IPS-18c (cell line): ENCODE data around the gene HDHD3.
"Not testable (repeated sequence)": the region's sequence is repeated elsewhere in the genome, so short reads cannot be mapped to it uniquely, and the experiment has no call there.

Experiments
- H3K4me3 ChIP-seq: 2 replicates; pipeline ENCODE4 v1.7.0; 2013; ENCODE audit warnings: low read depth, mild to moderate bottlenecking, low read length, moderate library complexity; ENCODE audit not compliant: insufficient read depth
- H3K9me3 ChIP-seq: one replicate; pipeline ENCODE4 v1.6.1; 2013; ENCODE audit warnings: mild to moderate bottlenecking, low read length, moderate library complexity; ENCODE audit not compliant: control insufficient read depth, insufficient read depth

HDHD3 gene

DNA sequence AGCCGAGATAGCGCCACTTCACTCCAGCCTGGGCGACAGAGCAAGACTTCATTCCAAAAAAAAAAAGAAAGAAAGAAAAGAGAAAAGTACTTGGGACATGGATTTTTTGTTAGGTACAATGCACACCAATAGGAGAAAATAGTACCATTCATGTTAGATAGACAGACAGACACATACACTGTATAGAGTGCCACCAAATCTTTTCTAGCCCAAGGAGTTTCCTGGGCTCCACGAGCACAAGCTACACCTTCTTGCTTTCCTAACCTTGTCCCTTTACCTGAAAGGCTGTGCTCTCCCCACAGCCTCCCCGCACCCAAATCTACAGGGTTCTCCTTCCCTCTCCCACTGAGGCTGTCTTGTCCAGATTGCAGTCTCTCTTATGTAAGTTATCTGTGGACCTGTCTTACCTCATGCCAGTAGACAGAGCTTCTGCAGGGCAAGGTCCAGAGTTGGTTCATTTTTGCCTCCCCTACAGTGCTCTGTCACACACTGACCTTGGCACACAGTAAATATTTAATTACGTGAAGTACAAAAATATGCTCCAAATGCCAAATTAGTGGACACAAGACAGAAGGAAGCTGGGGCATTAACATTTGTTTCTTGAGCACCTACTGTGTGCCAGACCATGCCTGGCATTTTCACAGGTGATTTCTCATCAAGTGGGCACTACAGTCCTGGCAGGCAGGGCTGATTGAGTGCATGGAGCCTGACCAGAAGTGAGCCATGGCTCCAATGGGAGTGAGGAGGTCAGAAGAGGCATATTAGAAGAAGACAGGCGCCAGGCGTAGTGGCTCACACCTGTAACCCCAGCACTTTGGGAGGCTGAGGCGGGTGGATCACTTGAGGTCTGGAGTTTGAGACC lies 18.4 kb upstream of the HDHD3 start:
- no peak overlapping the region for H3K4me3 ChIP-seq
- H3K9me3 ChIP-seq = no peaks in the 10 kb centered on the region

DNA sequence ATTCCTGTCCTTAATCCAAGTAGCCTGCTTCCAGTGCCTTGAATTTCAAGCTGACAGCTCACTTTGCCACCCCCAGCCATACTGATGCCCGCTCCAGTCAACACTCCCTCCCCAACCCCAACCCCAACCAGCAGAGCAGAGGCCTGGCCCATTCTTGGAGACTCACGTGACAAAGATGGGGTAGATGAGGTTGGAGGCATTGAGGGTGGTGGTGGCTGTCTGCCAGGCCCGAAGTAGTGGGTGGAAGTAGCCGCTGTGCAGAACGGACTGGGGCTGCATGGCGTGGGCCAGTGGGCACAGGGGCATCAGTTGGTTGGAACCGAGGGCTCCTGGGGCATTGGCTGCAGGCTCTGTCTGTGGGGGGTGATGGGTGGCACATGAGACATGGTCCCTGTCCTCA lies 16.5 kb upstream of the HDHD3 start:
- Histone ChIP-seq H3K4me3 (no peak overlapping the region), H3K9me3 (no peaks in the 10 kb centered on the region)

DNA sequence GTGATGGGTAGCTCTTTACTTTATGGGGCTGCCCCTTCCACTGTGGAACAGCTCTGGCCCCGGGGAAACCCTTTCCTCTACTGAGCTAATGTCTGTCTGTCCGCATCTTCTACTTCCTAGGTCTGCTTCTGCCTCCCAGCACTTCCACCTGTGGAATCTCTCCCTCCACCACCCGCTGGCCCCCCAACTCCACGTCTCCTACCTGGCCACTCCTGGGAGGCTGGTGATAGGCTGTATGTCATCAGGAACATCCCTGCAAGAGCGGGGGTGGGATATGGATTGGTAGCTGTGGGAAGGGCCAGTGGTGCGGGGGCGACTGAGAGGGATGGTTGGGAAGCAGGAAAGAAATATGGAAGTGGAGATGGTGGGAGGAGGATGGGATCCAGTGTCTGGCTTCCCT lies 15.1 kb upstream of the HDHD3 start:
- Histone ChIP-seq H3K4me3 (no peak overlapping the region), H3K9me3 (no peaks in the 10 kb centered on the region)

DNA sequence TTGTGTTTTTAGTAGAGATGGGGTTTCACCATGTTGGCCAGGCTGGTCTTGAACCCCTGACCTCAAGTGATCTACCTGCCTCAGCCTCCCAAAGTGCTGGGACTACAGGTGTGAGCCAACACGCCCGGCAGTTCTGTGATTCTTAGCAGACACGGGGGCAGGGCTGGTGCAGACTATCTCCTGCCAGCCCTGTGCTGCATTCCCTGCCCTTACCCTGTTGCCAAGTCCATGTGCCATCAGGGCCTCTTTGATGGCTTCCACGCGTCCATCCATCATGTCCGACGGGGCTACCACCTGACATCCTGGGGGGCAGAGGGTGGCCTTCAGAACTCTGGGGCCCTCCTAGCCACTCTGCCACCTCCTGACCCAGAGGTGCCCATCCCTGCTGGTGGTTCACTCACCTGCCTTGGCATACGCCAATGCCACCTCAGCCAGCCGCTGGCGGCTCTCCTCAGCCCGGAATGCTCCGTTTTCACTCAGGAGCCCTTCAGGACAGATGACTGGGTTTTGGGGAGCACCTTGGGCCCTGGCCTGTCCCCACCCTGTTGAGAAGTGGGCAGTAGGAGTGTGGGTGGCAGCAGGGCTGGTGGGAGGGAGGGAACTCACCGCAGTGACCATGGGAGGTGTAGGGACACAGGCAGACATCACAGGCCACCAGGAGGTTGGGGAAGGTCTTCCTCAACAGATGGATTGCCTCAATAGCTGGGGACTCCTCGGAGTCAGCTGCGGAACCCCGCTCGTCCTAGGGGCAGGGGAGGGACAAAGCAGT lies 13.6 kb upstream of the HDHD3 start:
- H3K9me3 ChIP-seq = no peaks in the 10 kb centered on the region
- H3K4me3 ChIP-seq = no peak overlapping the region

DNA sequence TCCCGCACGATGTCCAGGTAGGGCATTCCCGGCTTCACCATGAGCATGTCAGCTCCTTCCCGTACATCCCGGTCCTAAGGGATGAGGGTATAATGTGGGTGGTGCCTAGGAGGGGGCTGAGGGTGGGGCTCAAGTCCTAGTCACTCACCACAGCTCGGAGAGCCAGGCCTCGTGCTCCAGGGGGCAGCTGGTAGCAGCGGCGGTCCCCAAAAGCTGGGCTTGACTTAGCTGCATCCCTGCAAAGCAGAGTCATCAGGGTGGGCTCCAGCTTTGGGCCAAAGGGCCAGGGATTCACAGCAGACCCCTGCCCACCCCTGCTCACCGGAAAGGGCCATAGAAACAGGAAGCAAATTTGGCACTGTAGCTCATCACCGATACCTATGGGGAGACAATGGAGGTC lies 12.7 kb upstream of the HDHD3 start:
- H3K4me3 ChIP-seq = no peak overlapping the region
- no peaks in the 10 kb centered on the region for H3K9me3 ChIP-seq

DNA sequence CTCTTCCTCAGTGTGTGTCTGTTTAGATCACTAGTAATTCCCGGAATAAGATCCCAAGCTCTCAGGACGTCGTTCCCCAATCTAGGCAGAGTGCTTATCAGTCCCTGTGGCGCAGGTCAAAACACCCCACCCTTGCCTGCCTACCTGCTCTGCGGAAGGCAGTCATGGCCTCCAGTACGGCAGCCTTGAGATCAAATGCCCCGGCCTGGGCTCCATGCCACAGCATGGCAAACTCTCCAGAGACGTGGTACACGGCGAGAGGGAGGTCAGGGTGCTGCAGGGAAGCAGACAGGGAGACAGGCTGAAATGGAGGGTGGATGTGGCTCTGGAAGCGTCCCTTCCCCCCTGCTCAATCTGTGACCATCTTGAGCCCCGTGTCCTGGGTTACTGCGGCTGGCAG lies 12.0 kb upstream of the HDHD3 start:
- Histone ChIP-seq H3K9me3 (no peaks in the 10 kb centered on the region), H3K4me3 (no peak overlapping the region)

DNA sequence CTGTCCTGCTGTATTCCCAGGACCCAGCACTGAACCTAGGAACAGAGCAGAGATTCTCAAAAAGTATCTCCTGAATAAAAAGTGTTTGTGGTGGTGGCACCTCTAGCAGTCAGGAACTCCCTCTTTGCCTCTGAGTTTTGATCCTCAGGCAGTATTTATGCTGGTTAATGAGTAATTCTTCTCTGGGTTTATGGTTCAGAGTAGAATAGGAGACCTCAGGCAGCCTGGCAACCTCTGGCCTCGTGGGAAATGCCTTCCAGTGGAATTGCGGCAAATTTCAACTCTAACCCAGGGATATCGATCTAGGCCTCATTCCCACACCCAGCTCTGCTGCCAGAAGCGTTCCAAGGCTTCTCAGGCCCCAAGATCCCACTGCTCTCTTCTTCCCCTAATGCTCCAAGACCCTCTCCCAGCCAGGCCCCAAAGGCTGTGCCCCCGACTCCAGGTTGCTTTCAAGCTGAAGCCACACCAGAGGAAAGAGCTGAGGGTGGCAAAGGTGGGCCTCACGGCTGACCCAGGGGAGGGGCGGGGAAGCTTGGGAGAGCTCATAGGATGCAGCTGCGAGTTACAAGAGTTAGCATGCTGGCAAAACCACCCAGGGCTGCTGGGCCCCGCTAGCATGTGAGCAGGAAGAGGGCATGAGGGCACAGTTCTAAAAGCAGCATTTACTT lies 10.9 kb upstream of the HDHD3 start:
- H3K4me3 ChIP-seq = no peak overlapping the region
- no peaks in the 10 kb centered on the region for H3K9me3 ChIP-seq

DNA sequence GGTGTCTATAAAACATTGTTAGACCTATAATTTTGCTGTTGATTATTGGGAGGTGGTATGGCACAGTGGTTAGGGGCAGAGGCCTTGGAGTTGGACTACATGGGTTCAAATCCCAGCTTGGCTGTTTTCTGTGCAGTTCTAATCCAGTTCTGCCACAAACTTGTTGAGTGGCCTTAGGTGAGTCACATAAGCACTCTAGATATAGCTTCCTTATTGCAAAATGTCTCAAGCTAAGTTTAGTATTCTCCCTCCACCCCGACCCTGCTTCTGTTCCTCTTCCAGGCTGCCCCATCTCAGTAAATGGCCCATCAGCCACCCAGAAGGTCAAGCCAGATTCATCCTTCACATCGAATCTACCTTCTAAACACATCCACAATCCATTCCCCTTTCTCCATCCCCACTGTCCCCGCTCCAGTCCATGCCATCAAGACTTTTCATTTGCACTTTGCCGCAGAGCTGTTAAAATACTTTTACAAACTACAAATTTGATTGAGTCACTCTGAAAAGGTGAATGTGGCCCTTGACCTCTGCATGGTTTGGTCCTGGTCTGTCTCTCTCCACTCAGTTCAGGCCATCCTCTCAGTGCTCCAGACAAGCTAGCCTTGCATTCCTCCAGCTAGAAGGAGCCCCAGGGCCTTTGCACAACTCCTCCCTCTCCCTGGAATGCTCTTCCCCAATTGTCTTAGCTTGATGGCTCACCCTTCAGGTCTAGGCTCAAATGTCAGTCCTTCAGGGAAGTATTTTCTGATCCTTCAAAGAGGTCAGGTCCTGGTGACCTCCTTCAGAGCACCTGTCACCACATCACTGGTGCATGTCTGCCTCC lies 10.0 kb upstream of the HDHD3 start:
- Histone ChIP-seq H3K4me3 (no peak overlapping the region), H3K9me3 (no peaks in the 10 kb centered on the region)

DNA sequence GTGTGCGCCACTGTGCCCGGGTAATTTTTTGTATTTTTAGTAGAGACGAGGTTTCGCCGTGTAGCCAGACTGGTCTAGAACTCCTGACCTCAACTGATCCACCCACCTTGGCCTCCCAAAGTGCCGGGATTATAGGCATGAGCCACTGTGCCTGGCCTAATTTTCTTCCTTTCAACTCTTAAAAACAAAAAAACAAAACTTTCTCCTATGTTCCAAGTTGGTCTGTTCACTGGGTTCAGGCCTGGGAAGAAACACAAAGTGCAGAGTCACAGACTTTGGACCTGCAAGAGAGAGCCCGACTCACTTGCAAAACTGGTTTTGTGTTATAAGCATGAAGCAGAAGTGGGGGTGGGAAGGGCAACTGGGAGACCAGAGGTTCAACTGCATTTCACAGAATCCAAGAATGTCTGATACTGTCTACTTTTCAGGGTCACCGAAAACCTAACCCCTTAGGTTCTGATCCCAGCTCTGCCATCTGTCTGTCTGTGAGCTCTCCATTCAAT lies 5.2 kb upstream of the HDHD3 start:
- no peaks in the 10 kb centered on the region for H3K9me3 ChIP-seq
- no peak overlapping the region for H3K4me3 ChIP-seq

DNA sequence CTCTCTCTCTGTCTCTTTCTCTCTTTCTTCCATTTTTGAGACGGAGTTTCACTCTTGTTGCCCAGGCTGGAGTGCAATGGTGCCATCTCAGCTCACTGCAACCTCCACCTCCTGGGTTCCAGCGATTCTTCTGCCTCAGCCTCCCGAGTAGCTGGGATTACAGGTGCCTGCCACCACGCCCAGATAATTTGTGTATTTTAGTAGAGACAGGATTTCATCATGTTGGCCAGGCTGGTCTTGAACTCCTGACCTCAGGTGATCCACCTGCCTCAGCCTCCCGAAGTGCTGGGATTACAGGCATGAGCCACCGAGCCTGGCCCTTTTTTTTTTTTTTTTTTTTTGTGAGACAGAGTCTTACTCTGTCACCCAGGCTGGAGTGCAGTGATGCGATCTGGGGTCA lies 4.7 kb upstream of the HDHD3 start:
- not testable (repeated sequence) for H3K9me3 ChIP-seq, H3K4me3 ChIP-seq

DNA sequence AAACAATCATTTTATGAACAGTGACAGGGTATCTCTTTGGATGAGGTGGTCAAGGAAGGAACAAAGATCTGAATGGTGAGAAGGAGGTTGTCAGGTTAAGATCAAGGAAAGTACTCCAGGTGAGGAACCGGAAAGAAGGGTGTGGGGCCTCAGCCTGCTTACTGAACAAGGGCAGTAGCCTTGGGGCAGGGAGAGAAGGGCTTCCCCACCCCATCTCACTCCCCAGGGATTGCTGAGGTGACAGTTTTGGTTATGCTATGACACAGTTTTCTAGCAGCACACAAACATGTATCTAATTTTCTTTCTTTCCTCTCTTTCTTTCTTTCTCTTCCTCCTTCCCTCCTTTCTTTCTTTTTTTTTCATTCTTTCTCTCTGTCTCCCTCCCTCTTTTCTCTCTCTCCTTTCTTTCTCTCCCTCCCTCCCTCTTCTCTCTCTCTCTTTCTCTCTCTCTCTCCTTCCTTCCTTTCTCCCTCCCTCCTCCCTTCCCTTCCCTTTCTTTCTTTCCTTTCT lies 4.1 kb upstream of the HDHD3 start:
- H3K4me3 ChIP-seq = no peak overlapping the region
- no peaks in the 10 kb centered on the region for H3K9me3 ChIP-seq

DNA sequence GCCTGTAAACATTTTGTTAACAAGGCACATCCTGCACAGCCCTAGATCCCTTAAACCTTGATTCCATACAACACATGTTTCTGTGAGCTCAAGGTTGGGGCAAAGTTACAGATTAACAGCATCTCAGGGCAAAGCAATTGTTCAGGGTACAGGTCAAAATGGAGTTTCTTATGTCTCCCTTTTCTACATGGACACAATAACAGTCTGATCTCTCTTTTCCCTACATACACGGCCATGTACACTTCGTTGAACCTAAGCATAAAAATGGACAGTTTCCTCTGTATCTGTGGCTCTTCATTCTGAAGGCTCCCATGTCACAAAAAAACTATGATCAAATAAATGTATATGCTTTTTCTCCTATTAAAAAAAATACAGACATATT lies 3.0 kb upstream of the HDHD3 start:
- H3K4me3 ChIP-seq, H3K9me3 ChIP-seq: not testable (repeated sequence)

DNA sequence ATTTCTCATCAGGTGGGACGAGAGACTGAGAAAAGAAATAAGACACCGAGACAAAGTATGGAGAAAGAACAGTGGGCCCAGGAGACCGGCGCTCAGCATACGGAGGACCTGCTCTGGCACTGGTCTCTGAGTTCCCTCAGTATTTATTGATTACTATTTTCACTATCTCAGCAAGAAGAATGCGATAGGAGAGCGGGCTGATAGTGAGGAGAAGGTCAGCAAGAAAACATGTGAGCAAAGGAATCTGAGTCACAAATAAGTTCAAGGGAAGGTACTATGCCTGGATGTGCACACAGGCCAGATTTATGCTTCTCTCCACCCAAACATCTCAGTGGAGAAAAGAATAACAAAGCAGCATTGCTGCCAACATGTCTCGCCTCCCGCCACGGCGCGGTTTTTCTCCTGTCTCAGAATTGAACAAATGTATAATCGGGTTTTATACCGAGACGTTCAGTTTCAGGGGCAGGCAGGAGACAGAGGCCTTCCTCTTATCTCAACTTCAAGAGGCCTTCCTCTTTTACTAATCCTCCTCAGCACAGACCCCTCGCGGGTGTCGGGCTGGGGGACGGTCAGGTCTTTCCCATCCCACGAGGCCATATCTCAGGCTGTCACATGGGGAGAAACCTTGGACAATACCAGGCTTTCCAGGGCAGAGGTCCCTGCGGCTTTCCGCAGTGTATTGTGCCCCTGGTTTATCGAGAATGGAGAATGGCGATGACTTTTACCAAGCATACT lies 2.5 kb upstream of the HDHD3 start:
- not testable (repeated sequence) for H3K4me3 ChIP-seq, H3K9me3 ChIP-seq

DNA sequence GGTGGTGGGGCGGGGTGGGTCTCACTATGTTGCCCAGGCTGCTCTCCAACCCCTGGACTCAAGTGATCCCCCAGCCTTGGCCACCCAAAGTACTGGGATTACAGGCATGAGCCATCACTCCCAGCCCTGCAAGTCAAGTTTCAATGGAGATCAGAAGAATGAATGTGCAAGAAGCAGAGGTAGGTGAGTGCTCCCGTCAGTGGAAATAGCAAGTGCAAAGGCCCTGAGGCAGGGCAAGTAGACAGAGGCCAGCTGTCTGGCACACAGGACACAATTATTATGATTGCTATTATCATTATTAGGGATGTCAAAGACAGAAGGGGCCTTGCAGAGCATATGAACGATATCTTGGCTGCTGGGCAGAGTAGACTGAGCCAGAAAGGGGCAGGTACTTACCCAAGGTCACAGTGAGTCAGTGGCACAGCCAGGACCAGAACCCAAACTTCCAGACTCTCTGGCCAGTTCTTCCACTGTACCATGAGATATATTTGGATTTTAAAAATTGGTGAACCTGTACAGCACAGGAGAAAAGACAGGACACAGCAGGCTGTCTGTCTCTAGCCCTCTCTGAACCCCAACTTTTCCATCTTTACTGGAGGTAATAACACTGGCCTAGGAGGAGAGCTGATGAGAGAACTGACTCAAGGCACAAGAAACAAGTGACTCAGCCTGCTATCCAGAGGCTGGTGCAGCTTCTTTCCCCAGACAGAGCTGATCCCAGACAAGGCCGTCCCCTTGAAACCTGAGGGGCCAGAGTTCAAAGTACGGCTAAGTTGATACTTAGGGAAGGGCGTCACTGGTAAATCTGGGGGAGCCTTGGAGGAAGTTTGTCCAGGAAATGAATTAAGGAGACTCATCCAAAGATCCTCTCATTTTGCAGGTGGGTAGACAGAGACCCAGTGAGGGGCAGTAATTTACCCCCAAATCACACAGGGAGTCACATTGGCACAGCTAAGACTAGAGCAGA lies 1.4 kb downstream of the HDHD3 start:
- Histone ChIP-seq H3K9me3 (no peaks in the 10 kb centered on the region), H3K4me3 (no peak overlapping the region)

DNA sequence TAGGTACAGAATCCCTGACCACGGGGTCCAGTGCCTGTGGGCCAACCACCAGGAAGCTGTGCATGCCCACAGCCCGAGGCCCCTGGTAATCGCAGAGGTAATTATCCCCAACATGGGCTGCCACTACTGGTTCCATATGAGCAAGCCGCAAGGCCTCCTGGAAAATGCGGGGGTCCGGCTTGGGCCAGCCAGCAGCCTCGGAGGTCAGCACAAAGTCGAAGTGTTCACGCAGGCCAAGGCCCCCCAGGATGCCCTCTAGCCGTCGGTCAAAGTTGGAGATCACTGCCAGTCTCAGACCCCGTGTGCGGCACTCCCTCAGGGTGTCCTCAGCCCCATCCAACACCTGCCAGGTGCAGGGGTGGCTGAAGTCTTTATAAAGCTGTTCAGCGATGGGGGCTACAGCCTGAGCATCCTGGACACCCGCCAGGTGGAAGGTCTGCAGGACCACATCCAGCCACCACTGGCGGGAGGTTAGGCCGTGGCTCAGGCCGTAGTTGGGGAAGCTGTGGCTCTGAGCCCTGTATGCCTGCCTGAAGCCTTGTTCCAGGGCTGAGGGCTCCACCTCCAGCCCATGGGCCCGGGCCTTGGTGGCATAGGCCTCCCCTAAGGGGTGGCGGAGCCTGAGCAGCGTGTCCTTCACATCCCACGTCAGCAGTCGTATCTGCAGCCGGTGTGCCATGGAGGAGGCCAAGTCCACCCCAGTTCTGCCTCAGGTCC lies 3.0 kb downstream of the HDHD3 start:
- H3K9me3 ChIP-seq = no peaks in the 10 kb centered on the region
- no peak overlapping the region for H3K4me3 ChIP-seq
